ENCODE results near the gene LMNA. TPM values are rescaled to one million over a fixed set of nuclear protein-coding genes. Genes with fewer than 3 reads are reported as not detected.

Gene LMNA
- total RNA-seq, 2 donors from 2014 or later, result 919 to 1,908 TPM

DNA sequence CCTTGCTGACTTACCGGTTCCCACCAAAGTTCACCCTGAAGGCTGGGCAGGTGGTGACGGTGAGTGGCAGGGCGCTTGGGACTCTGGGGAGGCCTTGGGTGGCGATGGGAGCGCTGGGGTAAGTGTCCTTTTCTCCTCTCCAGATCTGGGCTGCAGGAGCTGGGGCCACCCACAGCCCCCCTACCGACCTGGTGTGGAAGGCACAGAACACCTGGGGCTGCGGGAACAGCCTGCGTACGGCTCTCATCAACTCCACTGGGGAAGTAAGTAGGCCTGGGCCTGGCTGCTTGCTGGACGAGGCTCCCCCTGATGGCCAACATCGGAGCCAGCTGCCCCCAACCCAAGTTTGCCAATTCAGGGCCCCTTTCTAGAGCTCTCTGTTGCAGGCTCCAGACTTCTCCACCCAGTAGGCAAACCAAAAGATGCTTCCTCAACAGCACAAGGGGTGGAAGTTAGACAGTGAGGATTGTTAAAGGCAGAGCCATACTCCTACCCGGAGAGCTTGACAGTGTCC is 22.5 kb downstream of the LMNA start:
- DNase-seq, result no peak
- H3K4me1 Mint-ChIP-seq, result peaks cover 15% of the 10 kb centered on the region
- peak overlapping the region; percentile 33 for H3K4me3 Mint-ChIP-seq
- no peaks in the 10 kb centered on the region for H3K9me3 ChIP-seq (ENCODE audit: control insufficient read depth, low read length, poor library complexity, severe bottlenecking)
- peak overlapping the region; percentile 97 for H3K27ac Mint-ChIP-seq
- H3K36me3 Mint-ChIP-seq (ENCODE audit: low read depth), result peaks cover 16% of the 10 kb centered on the region
- ATAC-seq, result no peak
- no peaks in the 10 kb centered on the region for H3K27me3 Mint-ChIP-seq

DNA sequence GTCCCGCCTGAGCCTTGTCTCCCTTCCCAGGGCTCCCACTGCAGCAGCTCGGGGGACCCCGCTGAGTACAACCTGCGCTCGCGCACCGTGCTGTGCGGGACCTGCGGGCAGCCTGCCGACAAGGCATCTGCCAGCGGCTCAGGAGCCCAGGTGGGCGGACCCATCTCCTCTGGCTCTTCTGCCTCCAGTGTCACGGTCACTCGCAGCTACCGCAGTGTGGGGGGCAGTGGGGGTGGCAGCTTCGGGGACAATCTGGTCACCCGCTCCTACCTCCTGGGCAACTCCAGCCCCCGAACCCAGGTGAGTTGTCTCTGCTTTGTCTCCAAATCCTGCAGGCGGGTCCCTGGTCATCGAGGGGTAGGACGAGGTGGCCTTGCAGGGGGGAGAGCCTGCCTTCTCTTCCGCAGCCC is 24.0 kb downstream of the LMNA start:
- H3K27ac Mint-ChIP-seq, result peak overlapping the region; percentile 97
- H3K36me3 Mint-ChIP-seq (ENCODE audit: low read depth), result peaks cover 16% of the 10 kb centered on the region
- no peaks in the 10 kb centered on the region for H3K27me3 Mint-ChIP-seq
- DNase-seq (no peak), ATAC-seq (no peak)
- H3K4me1 Mint-ChIP-seq, result peaks cover 20% of the 10 kb centered on the region
- H3K4me3 Mint-ChIP-seq, result peak overlapping the region; percentile 78
- H3K9me3 ChIP-seq (ENCODE audit: control insufficient read depth, low read length, poor library complexity, severe bottlenecking), result no peaks in the 10 kb centered on the region

DNA sequence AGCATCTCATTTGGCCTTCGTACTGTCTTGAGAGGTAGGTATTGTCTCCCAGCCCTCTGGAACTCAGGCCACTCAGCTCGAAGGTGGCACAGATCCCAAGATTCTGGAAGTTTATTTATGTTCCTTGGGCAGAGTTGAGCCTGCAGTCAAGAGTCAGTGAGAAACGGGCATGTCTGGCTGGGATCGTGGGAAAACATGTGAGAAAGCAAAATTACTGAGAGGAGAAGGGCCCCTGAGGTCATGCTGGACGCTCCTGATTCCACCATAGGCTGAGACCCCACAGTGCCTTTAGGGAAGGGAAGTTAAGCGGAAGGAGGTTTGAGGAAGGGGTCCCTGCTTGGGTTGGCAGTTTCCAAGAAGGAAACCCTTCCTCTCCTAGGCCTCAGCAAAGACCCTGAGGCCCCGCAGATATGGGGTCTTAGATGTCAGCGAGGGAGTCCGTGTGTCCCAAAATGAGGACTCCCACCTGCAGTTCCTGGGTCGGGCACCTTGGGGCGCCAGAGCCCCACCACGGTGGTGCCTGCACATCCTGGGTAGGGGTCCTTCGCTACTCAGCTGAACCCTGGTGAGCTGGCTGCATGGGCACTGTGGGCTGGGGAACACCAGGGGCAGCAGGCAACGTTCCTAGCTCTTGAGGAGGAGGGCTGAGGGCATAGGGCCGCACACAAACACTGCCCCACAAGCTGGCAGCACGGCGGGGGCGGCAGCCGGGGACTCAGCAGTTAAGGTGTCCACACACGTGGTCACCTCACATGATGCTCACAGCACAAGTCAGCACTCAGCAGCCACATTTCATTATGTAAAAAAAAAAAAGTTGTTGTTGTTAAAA is 26.6 kb downstream of the LMNA start:
- Mint-ChIP-seq H3K27ac (peak overlapping the region; percentile 97), H3K4me3 (peak overlapping the region; percentile 79)
- ATAC-seq, result peak; percentile 15

DNA sequence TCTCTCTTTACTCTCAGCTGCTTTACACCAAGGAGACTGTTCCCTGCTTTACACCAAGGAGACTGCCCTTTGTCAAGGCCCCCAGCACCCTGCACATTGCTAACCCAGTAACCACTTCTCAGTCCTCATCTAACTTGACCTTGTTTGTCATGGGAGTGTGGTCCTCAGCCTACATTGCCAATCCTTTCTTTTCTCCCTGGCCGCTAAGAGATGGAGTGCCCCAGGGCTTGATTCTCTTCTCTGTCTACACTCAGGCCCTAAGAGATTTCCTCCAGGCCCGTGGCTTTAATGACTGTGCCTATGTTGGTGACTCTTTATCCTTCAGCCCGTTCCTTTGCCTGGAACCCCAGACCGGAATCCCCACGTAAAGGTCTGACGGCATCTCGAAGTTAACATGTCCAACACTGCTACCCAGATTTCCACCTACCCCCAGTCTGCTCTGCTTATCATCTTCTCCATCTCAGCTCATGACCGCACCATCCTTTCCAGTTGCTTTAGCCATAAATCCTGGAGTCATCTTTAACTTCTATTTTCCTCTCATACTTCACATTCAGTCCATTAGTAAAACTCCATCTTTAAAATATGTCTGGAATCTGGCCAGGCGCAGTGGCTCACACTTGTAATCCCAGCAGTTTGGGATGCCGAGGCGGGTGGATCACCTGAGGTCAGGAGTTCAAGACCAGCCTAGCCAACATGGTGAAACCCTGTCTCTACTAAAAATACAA is 29.4 kb downstream of the LMNA start:
- H3K4me1 Mint-ChIP-seq, result peaks cover 46% of the 10 kb centered on the region
- DNase-seq (no peak), ATAC-seq (no peak)
- H3K27ac Mint-ChIP-seq, result peak overlapping the region; percentile 97
- no peaks in the 10 kb centered on the region for H3K27me3 Mint-ChIP-seq
- H3K4me3 Mint-ChIP-seq, result peak overlapping the region; percentile 83
- no peaks in the 10 kb centered on the region for H3K9me3 ChIP-seq (ENCODE audit: control insufficient read depth, low read length, poor library complexity, severe bottlenecking)
- no peaks in the 10 kb centered on the region for H3K36me3 Mint-ChIP-seq (ENCODE audit: low read depth)

More for the DNA sequence above, 26.6 kb downstream of the LMNA start:
- no peaks in the 10 kb centered on the region for H3K27me3 Mint-ChIP-seq
- H3K4me1 Mint-ChIP-seq, result peaks cover 30% of the 10 kb centered on the region
- peaks cover 11% of the 10 kb centered on the region for H3K36me3 Mint-ChIP-seq (ENCODE audit: low read depth)
- peak in 2 of 3 donors; percentile 39 to 49 for DNase-seq
- H3K9me3 ChIP-seq (ENCODE audit: control insufficient read depth, low read length, poor library complexity, severe bottlenecking), result no peaks in the 10 kb centered on the region

DNA sequence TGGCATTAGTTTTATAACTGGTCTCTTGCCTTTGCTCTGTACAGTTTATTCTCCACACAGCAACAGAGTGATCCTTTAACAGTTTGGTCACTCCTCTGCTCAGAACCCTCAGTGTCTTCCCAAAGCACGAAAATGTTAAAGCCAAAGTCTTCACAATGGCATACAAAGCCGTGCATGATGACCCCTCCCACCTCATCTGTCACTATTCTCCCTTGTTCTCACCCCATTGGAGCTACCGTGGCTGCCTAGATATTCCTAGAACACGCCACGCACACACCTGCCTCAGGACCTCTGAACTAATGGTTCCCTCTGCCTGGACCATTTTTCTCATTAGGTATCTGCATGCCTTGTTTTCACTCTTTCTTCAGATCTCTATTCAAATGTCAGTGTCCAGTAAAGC is 30.2 kb downstream of the LMNA start:
- peak overlapping the region; percentile 83 for H3K4me3 Mint-ChIP-seq
- peak overlapping the region; percentile 97 for H3K27ac Mint-ChIP-seq
- no peak for DNase-seq
- H3K27me3 Mint-ChIP-seq, result no peaks in the 10 kb centered on the region
- H3K9me3 ChIP-seq (ENCODE audit: control insufficient read depth, low read length, poor library complexity, severe bottlenecking), result no peaks in the 10 kb centered on the region
- no peak for ATAC-seq
- H3K36me3 Mint-ChIP-seq (ENCODE audit: low read depth), result no peaks in the 10 kb centered on the region
- H3K4me1 Mint-ChIP-seq, result peaks cover 48% of the 10 kb centered on the region

DNA sequence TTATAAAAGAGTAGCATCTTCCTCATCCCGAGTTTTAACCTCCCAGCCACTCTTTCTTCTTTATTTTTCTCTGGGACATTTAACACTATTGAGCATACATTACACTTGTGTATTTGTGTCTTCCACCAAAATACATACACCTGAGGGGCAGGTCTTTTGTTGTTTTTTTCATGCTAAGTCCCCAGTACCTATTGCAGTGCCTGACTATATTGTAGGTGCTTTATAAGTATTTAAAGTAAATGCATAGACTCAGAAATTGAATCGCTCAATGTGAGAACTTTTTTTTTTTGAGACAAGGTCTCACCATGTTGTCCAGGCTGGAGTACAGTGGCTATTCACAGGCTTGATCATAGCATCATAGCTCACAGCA is 31.1 kb downstream of the LMNA start:
- ATAC-seq (peak; percentile 0), DNase-seq (no peak)
- Mint-ChIP-seq H3K4me3 (peak overlapping the region; percentile 83), H3K27me3 (no peaks in the 10 kb centered on the region), H3K36me3 (ENCODE audit: low read depth) (no peaks in the 10 kb centered on the region), H3K27ac (peak overlapping the region; percentile 97), H3K4me1 (peaks cover 49% of the 10 kb centered on the region)
- H3K9me3 ChIP-seq (ENCODE audit: control insufficient read depth, low read length, poor library complexity, severe bottlenecking), result no peaks in the 10 kb centered on the region

DNA sequence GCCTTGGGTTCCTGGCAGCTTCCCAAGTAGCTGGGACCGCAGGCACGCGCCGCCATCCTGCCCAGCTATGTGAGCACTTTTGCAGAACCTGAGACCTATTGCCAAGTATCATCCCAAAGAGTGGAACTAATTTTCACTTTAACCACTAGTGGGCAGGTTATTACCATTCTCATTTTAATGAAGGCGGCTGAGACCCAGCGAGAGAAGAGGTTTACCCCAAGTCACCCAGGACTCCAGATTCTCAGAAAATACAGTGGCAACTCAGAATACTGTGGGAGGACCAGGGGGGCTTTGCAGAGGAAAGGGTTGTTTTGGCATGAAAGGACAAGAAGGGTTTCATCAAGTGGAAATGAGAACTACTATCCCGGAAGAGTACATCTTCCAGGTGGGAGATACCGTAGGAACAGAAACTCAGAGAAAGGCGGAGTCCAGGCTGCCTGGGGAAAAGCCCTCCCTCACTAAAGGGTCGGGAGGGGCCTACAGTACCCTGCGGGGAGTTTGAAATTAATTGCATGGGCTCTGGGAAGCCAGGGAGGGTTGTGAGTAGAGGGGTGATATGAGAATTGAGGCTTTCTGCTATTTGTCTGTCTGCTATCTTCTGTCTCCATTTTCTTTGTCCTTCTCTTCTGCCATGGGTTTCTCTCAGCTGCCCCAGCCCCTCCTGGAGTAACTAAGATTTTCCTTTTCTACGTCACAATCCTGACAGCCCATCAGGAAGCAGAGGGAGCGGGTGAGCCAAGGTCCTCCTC is 31.7 kb downstream of the LMNA start:
- peaks cover 46% of the 10 kb centered on the region for H3K4me1 Mint-ChIP-seq
- no peaks in the 10 kb centered on the region for H3K36me3 Mint-ChIP-seq (ENCODE audit: low read depth)
- H3K27ac Mint-ChIP-seq, result peak overlapping the region; percentile 97
- H3K9me3 ChIP-seq (ENCODE audit: control insufficient read depth, low read length, poor library complexity, severe bottlenecking), result no peaks in the 10 kb centered on the region
- peak; percentile 24 for ATAC-seq
- peak overlapping the region; percentile 83 for H3K4me3 Mint-ChIP-seq
- H3K27me3 Mint-ChIP-seq, result no peaks in the 10 kb centered on the region
- DNase-seq, result peak in 1 of 3 donors; percentile 45

DNA sequence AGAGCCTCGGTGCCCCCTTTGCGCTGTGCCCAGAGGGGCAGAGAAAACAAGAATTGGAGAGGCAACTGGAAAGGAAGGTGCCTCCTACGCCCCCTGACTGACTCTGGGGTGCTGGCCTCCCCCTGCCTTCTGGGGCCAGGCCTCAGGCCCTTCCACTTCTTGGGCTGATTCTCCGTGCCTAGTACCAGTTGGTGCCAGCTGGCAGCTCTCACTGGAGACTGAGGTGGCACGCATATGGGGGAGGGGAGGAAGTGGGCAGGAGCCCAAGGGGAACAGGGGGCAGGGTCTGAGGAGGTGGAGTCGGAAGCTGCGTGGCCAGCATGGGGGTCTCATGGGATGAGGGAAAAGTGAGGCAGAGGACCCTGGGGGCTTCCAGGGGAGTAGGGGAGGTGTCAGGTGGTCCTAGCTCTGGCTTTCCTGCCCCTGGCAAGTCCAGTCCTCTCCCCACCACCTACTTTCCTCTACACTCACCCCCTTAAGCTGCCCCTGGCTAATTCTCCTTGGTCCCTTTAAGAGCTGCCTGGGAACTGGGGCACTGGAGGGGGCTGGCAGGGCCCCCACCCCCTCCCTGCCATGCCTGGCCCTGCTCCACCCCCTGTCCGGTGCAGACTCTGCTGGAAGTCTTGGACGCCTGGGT is 32.4 kb downstream of the LMNA start:
- Mint-ChIP-seq H3K4me3 (peak overlapping the region; percentile 83), H3K36me3 (ENCODE audit: low read depth) (no peaks in the 10 kb centered on the region), H3K27ac (peak overlapping the region; percentile 97), H3K27me3 (no peaks in the 10 kb centered on the region), H3K4me1 (peaks cover 46% of the 10 kb centered on the region)
- DNase-seq (peak in 1 of 3 donors; percentile 32), ATAC-seq (peak; percentile 1)
- no peaks in the 10 kb centered on the region for H3K9me3 ChIP-seq (ENCODE audit: control insufficient read depth, low read length, poor library complexity, severe bottlenecking)

DNA sequence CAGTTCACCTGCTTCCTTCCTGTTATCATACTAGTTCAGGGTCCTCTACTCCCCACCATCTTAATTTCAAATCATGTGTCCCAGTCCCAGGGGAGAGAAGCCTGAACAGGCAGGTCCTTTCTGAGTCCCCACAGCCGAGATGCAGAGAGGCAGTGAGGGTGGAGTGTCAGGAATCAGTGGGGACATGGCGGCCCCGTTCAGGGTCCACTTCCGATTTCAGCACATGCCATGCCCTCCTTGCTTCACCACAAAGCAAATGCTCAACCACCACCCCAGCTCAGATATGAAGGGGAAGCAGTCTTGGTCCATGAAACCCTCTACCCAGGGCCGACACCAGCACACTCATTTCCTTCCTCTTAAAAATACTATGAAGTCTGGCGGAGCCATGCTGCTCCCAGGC is 33.7 kb downstream of the LMNA start:
- DNase-seq (no peak), ATAC-seq (peak; percentile 3)
- peak overlapping the region; percentile 83 for H3K4me3 Mint-ChIP-seq
- H3K4me1 Mint-ChIP-seq, result peaks cover 52% of the 10 kb centered on the region
- peak overlapping the region; percentile 97 for H3K27ac Mint-ChIP-seq
- H3K9me3 ChIP-seq (ENCODE audit: control insufficient read depth, low read length, poor library complexity, severe bottlenecking), result no peaks in the 10 kb centered on the region
- no peaks in the 10 kb centered on the region for H3K27me3 Mint-ChIP-seq
- H3K36me3 Mint-ChIP-seq (ENCODE audit: low read depth), result no peaks in the 10 kb centered on the region

DNA sequence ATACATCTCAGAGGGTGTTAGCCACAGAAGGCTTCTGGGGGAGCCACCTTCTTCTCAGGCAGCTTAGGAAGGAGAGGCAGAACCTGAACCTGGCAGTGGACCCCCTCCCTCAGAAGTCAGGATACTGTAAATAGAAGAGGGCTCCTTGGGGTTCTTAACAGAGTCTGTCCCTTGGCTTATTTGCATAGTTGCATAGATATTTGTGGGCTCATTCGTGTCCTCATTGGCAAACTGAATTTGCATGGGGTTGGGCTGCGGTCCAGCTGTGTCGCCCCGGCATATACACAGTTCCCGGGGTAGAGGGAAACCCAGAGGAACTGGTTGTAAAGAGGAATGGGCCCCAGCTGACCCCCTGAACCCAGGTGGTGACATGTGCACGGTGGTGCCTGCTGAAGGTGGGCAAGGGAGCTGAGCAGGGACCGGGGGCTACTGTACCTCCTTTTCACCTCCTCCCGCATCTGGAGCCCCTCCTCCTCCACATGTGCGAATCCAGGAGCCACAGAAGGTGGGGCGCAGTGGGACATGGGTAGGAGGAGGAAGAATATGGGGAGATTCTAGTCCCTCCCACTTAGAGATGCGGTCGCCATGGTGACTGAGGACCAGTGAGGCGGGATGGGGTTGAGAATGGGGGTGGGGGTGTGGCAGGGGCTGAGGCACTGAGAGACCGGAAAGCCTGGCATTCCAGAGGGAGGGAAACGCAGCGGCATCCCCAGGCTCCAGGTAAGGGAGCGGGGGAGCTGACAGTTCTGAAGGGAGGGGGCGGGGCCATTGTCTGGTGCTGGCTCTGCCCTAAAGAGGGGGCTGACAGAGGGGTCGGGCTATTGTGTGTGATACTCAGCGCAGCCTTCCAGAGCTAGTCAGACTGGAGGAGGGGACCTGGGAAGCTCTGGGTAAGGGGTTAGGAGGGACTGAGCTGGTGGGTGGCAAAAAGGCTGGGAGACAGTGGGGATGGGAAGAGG is 35.1 kb downstream of the LMNA start:
- Mint-ChIP-seq H3K4me1 (peaks cover 52% of the 10 kb centered on the region), H3K27ac (peak overlapping the region; percentile 97), H3K4me3 (peak overlapping the region; percentile 84), H3K27me3 (no peaks in the 10 kb centered on the region), H3K36me3 (ENCODE audit: low read depth) (peaks cover 5% of the 10 kb centered on the region)
- H3K9me3 ChIP-seq (ENCODE audit: control insufficient read depth, low read length, poor library complexity, severe bottlenecking), result no peaks in the 10 kb centered on the region
- DNase-seq, result no peak
- ATAC-seq, result peak; percentile 1

DNA sequence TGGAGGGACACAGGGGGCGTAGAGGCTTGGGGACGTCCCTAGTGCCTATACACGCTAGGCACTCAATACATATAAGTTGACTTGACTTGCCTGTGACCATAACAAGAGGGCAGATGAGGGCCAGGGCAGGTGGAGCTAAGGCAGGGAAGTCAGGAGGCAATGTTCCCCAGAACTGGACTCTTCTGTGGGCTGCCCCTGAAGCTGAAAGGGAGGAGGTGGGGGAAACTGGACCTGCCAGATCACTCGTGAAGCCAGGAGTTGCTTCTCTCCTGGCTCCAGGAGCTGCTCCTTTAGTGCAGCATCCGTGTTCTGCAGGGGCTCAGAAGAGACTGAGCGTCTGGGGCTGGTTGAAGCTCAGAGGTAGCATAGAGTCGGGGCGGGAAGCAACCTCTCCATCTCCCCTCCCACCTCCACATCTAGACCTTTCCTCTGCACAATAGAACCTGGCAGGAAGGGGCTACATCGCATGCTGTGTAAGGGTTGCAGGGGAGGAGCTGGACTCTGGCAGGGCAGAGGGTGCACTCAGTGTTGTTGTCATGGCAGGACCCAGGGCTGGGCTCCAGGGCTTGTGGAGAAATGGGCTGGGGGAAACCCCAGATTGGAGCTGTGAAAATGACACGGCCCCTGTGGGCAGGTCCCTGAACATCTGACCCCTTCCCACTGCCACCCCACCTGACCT is 36.0 kb downstream of the LMNA start:
- no peaks in the 10 kb centered on the region for H3K9me3 ChIP-seq (ENCODE audit: control insufficient read depth, low read length, poor library complexity, severe bottlenecking)
- no peak for DNase-seq
- peaks cover 50% of the 10 kb centered on the region for H3K4me1 Mint-ChIP-seq
- no peaks in the 10 kb centered on the region for H3K27me3 Mint-ChIP-seq
- H3K36me3 Mint-ChIP-seq (ENCODE audit: low read depth), result peaks cover 5% of the 10 kb centered on the region
- peak overlapping the region; percentile 97 for H3K27ac Mint-ChIP-seq
- peak overlapping the region; percentile 84 for H3K4me3 Mint-ChIP-seq
- ATAC-seq, result peak; percentile 1
